GM21367 (cell line): ENCODE results near the gene RAB1B.
"Not testable (repeated sequence)": the region's sequence is repeated elsewhere in the genome, so short reads cannot be mapped to it uniquely, and the experiment has no call there.

Experiments
- ATAC-seq: cut with Tn5 transposase; IDR thresholded peaks from one replicate; pipeline ENCODE4 v1.9.1; 2021; ENCODE audit not compliant: unreplicated experiment

RAB1B gene

DNA sequence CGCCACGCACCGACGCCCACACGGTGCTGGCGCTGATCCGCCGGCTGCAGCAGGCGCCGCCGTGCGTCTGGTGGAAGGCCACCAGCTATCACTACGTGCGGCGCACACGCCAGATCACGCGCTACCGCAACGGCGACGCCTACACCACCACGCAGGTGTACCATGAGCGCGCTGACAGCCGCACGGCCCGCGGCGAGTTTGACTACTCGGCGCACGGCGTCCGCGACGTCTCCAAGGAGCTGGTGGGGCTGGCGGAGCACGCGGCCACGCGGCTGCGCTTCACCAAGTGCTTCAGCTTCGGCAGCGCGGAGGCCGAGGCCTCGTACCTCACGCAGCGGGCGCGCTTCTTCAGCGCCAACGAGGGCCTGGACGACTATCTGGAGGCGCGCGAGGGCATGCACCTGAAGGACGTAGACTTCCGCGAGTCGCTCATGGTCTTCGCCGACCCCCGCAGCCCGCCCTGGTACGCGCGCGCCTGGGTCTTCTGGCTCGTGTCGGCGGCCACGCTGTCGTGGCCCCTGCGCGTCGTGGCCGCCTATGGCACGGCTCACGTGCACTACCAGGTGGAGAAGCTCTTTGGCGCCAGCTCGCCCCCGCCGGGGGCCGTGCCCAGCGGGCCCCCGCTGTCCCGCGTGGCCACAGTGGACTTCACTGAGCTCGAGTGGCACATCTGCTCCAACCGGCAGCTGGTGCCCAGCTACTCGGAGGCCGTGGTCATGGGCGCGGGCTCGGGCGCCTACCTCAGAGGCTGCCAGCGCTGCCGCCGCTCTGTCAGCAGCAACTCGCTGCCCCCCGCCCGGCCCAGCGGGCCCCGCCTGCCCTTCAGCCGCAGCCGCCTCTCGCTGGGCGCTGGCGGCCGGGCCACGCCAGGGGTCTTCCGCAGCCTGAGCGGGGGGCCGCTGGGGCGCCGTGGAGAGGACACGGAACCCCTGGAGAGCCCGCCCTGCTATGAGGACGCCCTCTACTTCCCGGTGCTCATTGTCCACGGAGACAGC lies 26.5 kb downstream of the RAB1B start:
- no peak for ATAC-seq

DNA sequence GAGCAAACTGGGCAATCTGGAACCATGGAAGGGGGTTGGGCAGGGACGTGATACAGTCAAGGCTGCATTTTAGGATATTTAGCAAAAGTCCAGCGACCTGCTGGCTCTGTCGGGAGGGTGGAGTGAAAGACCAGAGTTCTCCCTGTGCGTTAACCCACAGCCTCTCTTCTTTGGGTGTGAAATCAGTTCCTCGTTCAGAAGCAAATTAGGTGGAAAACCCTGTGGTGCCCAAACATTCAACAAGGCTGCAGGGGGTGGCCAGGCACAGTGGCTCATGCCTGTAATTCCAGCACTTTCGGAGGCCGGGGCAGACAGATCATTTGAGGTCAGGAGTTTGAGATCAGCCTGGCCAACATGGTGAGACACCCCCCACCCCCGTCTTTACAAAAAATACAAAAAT lies 29.2 kb downstream of the RAB1B start:
- no peak for ATAC-seq

DNA sequence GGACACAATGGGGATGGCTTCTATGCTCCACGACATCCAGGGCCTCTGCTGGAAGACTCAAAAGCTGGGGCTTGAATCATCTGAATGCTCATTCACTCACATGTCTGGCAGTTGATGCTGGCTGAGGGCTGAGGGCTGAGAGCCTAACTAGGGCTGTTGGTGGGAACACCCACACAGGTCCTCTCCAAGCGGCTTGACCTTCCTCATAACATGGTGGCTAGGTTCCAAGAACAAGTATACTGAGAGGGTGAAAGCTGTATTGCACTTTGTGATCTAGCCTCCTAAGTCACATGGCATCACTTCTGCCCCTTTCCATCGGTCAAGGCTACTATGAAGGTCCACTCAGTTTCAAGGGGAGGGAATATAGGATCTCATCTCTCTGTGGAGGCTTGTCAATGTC lies 30.7 kb downstream of the RAB1B start:
- no peak for ATAC-seq

DNA sequence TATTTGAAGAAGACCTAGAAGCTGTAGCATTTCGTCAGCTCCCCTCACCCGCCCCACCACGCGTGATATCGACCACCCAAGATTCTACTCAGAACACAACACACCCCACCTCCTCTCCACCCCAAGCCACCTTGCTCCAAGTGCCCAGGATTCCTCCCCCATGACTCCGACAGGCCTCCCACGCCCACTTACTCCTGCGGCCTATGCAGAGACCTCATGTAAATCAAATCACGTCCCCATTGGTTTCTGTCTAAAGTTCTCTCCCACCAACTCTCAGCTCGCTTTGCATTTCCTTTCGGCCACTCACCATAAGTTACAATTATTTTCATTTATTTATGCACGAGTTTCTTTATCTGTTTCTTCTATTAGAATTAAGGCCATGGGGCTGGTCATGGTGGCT lies 34.2 kb downstream of the RAB1B start:
- no peak for ATAC-seq

DNA sequence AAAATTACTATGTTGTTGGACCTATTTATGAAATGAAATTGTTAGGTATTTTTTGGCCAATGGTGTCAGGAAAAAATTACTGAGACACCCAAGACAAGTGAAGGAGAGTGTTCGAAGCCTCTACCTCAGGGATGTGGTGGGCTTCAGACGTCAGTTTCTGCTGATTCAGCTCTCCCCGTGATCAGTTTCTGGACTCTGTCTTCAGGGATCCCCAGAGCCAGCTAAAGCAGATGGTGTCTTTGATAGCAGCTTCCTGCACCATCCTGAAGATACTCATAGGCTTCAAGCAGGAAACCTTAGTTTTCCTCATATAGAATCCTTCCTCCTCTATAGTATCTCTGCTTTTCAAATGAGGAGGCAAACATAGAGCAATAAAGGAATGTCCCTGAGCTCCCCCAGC lies 41.0 kb downstream of the RAB1B start:
- no peak for ATAC-seq

DNA sequence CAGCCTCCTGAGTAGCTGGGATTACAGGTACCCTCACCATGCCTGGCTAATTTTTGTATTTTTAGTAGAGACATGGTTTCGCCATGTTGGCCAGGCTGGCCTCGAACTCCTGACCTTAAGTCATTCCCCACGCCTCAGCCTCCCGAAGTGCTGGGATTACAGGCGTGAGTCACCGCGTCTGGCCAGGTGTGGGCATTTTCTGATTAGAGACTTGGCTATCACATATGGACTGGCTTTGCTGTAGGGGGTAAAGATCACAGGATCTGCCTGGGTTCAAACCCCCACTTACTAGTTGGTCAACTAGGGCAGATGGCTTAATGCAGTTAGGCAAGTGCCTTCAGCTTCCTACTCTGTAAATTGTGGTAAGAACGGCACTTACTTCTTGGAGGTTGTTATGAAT lies 41.9 kb downstream of the RAB1B start:
- ATAC-seq = no peak

DNA sequence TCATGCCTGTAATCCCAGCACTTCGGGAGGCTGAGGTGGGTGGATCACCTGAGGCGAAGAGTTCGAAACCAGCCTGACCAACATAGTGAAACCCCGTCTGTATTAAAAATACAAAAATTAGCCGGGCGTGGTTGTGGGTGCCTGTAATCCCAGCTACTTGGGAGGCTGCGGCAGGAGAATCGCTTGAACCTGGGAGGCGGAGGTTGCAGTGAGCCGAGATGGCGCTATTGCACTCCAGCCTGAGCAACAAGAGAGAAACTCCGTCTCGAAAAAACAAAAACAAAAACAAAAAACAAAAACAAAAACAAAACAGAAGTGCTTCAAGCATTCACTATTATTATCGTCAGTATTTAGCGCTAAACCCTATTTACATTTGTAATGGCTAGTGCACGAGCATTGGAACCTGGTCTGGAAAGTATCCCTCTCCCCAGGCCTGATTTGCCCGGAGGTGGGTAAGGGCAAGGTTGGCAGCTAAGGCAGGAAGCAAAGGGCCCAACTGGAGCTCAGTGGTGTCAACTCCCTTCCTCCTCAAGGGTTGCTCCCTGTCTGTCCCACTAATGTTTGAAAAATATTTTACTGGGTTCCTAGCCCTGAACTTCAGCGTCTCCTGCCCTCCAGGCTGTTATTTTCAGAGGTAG lies 42.5 kb downstream of the RAB1B start:
- ATAC-seq = not testable (repeated sequence)

DNA sequence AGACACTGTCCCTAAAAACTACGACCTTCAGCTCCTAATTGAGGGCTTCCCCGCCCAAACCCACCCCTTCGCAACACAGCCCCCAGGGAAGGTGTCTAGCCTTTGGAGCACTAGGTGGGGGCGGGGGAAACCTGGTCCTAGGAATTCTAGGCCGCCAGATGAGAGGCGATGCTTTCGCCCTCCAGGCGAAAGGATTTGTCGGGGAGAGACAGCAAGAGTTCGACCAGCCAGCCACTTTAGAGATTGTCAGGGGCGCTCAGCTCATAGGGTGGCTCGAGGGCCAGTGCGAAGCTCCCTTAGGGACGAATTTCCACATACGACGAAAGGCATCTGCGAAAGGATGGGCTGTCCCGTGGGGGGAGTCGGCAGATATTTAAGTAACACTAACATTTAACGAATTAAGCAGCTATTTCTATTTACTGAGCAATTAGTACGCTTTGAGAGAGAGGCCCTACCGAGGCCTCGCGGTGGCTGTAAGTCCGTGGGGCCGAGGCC lies 43.1 kb downstream of the RAB1B start:
- no peak for ATAC-seq

DNA sequence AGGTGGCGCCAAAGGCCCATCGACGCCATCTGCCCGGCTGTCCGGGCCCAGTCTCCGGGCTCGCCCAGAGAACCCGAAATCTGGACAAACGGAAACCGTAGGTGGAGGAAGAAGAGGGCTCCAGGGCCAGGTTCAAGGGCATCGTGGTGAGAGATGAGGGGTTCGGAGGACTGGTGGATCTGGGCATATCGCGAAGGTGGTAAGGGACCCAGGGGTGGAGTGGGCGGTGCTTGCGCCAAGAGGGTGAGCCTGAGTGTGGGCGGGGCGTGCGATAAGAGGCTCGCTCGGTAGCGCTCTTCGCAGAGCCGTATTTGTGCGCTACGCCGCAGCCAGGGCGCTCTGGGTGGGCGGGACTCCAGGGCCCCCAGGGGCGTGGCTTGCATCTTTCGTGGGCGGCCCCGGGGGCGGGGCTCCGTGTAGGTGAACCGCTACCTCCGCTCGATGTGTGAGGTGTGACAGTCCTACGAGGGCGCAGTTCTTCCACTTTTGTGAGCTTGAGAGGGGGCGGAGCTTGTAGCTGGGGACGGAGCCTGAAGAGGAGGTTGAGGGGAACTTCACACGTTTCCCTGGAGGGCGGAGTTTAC lies 43.6 kb downstream of the RAB1B start:
- peak; percentile 59 for ATAC-seq

DNA sequence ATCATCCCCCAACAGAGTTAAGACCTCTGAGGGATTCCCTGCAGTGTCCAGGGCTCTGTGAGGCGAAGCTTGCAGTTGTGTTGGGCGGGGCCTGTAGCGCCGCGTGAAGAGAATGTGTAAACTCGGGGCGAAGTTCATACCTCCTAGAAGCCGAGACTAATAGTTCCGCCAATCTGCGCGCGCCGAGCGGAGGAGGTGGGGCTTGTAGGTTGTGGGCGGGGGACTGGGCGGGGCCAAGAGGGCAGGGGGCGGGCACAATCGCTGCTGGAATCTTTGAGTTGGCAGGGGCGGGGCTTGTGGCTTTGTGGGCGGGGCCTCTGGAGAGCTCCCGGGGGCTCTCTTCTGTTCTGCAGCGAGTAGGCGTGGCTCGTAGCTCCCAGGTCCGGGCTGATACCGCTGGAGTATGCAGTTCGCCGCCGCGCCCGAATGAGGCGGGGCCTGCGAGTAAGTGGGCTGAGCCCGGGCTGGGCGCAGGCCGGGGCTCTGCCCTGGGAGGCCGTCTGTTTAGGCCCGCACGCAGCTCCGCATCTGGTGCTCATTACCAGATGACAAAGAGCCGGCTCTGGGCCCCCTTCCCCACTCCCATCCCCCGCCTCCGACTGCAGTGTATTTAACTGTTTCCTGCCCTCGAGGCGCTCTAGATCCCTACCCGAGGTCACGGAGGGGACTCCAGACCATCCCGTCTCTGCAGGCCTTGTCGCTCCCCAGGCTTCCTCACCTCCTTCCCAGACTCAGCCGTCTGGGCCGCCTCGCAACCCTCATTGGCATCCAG lies 44.3 kb downstream of the RAB1B start:
- peak; percentile 57 for ATAC-seq

DNA sequence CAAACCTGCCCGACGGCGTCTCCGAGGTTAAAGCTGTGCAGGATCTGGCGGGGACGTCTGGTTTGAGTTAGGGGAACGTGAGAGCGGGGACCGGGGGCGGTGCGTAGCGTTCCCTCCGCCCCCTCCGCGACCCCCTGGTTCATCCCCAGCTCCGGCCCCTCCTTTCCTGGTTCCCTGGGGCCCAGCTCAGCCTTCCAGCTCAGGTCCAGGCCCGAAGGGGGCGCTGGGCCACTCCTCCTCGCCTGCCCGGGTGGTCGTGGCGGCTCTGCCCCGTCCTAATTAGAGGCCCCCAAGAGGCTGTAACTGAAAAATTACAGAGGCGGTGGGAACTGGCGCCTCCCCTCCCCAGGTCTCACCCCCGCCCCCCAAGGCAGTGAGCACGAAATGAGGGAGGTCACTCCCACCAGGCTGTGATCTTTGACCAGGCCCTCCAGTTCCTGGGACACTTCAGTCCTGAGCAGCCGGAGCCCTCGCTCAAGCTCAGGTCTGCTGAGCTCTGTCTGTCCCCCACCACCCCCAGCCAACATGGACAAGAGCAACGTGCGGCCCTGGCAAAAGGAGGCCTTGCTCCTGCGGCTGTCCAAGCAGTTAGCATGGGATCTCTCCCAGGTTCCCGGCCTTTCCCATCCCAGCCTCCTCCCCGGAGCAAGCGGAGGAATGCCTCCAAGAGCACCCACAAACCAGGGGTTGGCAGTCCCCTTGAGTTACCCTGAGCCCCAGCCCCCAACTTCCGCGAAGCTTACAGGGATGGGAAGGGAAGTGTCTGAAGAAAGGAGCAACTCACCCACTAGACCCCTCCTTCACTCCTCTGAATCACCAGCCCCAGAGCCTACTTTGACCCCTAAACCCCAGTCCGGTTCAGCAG lies 45.1 kb downstream of the RAB1B start:
- no peak for ATAC-seq

DNA sequence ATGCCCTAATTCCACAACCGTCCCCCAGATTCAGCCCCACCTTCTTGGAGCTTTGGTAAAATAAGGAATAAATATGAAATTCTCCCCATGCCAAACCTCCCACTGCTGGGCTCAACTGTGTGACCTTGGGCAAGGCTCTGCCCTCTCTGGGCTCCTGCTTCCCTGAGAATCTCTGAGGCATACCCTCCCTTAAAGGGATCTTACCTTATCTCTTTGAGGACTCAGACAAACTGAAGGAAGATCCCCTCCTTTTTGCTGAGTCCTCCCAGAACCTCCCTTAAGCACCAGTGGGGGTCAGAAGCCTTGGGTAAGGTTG lies 45.7 kb downstream of the RAB1B start:
- ATAC-seq = no peak

DNA sequence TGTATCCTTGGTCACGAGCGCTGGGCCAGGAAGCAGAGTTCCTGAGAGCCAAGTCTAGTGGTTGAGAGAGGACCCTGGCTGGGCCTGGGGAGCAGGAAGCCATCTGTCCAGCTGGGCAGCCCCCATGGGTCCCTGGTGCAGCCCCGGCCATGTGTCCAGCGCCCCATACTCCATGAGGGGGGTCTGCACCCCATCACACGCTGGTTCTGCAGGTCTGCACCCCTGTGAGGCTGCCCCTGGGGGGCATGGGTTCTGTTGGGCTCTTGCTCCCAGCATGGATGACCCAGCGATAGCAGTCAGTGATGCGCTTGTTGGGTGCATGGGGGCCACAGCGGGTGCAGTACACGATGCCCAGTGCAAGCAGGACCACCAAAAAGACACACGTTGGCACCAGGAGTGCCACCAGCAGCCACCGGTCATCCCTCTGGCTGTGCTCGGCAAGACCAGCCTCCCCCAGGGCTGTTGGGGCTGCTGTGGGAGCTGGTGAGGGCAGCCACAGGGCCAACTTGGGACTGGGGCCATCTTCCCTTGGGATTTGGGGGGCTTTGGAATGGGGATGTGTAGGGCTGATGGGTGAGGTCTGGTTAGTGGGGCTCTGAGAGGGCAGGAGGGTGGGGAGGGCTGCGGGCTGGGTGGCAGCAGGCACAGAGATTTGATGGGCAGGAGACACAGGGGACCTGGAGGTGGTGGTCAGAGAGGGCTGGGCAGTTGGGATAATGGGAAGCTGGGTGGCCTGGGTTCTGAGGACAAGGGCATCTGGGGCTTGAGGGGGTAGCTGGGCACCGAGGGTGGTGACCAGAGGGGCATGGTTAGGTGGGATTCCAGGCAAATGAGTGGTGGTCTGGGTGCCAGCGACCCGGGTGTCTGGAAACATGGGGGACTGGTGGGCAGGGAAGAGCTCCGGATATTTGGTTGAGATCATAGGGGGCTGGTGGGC lies 46.4 kb downstream of the RAB1B start:
- no peak for ATAC-seq

DNA sequence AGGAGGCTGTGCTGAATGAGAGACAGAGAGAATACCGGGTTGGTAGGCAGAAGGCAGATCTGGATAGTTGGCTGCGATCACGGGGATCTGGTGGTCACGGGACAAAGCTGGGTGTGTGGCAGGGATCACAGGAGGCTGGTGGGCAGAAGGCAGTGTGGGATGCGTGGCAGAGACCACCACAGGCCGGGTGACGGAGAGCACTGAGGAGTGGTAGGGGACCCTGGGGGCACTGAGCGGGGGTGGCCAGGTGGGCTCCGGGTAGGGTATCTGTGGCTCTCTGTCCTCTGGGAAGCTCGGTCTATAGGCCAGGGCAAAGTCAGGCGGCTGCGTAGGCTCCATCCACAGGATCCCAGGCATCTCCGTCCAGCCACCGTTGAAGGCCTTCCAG lies 47.1 kb downstream of the RAB1B start:
- no peak for ATAC-seq

DNA sequence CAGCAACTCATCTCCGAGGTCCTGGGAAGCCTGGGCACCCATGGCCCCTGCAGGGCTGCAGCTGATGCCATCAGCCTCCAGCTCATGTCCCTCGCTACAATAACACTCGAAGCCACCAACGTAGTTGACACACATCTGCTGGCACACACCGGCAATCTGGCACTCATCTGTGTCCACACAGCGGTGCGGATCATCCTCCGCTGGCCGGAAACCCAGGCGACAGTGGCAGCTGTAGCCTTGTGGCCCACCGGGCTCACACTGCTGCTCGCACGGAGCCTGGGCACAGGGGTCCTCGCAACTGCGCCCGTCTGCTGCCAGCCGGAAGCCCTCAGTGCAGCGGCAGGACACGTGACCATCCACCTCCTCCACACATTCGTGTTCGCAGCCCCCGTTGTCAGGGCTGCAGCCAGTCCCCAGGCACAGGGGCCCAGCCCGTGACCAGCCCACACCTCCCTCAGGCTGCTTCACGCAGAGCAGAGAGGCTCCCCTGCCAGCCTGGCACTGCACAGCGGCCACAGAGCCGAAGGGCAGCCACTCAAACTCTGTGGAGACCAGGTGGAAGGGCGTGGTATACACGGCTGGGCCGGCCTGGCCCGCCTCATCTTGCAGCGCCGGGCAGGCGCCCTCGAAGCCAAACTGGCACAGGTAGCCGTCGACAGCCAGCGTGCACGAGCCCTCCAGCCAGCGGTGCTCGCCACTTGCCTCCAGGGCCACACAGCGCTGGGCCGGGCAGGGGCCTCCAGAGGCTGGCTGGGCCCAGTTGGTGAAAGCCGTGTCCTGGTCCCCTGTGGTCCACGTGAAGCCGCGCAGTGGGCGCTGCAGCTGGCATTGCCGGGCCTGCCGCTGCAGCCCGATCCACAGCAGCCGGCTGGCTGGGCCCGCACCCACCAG lies 47.7 kb downstream of the RAB1B start:
- no peak for ATAC-seq

DNA sequence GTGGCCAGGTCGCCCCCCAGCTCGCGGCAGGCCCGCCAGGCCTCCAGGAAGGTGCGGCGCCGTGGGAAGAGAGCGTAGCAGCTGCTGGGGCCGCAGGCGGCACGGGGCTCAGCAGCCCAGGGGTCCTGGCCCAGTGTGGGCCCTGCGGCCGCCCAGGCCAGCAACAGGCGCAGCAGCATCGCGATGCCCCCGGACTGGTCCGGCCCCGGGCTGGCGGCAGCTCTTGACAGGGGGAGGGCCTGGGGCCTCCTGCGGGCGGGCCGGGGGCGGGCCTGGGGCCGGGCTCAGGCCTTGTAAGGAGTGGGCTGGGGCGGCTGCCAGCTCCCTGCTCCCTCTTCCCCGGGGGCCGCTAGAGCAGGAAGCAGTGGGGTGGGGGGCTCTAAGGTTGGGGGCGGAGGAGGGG lies 48.4 kb downstream of the RAB1B start, which contains the start of gene CD248:
Gene CD248 (minus strand): TSS at position 196 of the 403 bp plus-strand sequence. CDS start 17 bp downstream, at position 179.
- no peak for ATAC-seq

DNA sequence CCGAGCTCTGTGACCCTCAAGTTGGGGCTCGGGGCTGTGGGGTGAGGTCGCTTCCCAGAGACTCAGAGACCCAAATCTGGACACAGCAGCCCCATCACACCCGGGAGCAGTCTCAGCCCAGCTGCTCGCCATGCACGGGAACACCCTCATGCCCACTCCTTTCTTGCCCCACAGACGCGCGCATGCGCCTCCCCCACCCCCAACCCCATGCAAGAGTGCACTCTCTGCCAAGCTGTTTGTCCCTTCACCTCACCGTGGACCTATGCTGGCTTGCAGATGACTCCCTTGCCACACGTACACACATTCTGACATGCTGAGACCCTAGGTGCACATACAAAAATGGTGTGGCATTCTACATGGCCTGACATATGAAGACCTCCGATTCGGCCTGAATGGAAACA lies 48.9 kb downstream of the RAB1B start:
- ATAC-seq = no peak
